Measurements from ENCODE around the gene CASP4. TPM values are rescaled to one million over a fixed set of nuclear protein-coding genes. Genes with fewer than 3 reads are reported as not detected.

The CASP4 gene
- total and polyA plus RNA-seq, 2 of the 4 experiments (the other 2 are of a cell fraction): 82.5 to 91.9 TPM

DNA sequence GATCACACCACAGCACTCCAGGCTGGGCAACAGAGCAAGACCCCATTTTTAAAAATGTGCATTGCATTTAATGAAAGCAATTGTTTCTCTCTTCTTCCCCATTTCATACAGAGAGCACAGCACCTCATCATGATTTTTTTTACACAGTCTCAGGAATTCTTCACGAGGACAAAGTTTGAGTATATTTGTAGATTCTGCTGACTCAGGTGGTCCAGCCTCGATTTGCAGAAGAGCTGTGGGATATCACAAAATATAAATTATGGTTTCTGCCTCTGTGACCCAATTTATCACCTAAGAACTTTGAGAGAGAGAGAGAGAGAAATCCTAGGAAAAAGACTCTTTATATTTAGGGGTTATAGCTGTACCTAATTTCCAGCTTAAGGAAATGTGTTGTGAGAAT, 34.8 kb upstream of the CASP4 start:
- Histone ChIP-seq H2BK20ac (ENCODE audit: low read depth, low read length) (no peak overlapping the region), H3K14ac (replicated peaks; ENCODE audit: low read depth, low read length) (no peak overlapping the region), H4K20me1 (ENCODE audit: insufficient read depth, low read length) (no peaks in the 10 kb centered on the region), H3K23ac (ENCODE audit: low read depth, low read length) (no peak overlapping the region), H3K56ac (ENCODE audit: extremely low read depth, insufficient read depth, low read length) (no peak overlapping the region), H3K9me1 (ENCODE audit: insufficient read depth, low read length) (no peaks in the 10 kb centered on the region; the same call in 1 of the 2 replicates), H3K36me3 (ENCODE audit: control insufficient read depth, insufficient read depth, low read length) (no peaks in the 10 kb centered on the region), H2AK5ac (ENCODE audit: low read depth, low read length) (no peak overlapping the region), H3K9me3 (ENCODE audit: control insufficient read depth, insufficient read depth, low read length) (no peaks in the 10 kb centered on the region), H3K4ac (ENCODE audit: low read depth, low read length) (no peak overlapping the region), H3K27ac (ENCODE audit: insufficient read depth, low read length) (no peak overlapping the region), H3K18ac (ENCODE audit: low read depth, low read length) (no peak overlapping the region), H3K4me2 (ENCODE audit: low read depth, low read length) (no peak overlapping the region), H3K4me1 (ENCODE audit: control insufficient read depth, insufficient read depth, low read length) (peaks cover 3% of the 10 kb centered on the region), H3K9ac (ENCODE audit: low read depth, low read length) (no peak overlapping the region), H4K5ac (ENCODE audit: low read depth, low read length) (no peak overlapping the region), H3K4me3 (ENCODE audit: insufficient read depth, low read depth, low read length) (no peak overlapping the region), H2BK5ac (ENCODE audit: low read depth, low read length, poor library complexity, severe bottlenecking) (no peak overlapping the region), H2AFZ (replicated peaks; ENCODE audit: low read length, poor library complexity) (no peak overlapping the region), H3K79me1 (ENCODE audit: low read depth in 1 of 2, low read length in 2 of 2) (no peaks in the 10 kb centered on the region), H2BK15ac (ENCODE audit: low read depth, low read length) (no peak overlapping the region), H2BK120ac (ENCODE audit: low read depth, low read length) (no peak overlapping the region), H3K27me3 (ENCODE audit: control insufficient read depth, insufficient read depth, low read length) (no peaks in the 10 kb centered on the region), H4K8ac (ENCODE audit: low read depth in 2 of 2, low read length in 2 of 2) (no peak overlapping the region), H4K91ac (ENCODE audit: insufficient read depth, low read depth, low read length) (no peak overlapping the region; the same call in 1 of the 2 replicates), H2AK9ac (replicated peaks; ENCODE audit: low read depth, low read length, poor library complexity) (no peak overlapping the region)
- no peak for ATAC-seq (ENCODE audit: low read depth)
- DNase-seq: no peak
- no TSS peak for BruUV-seq (replicated peaks)
- ChIA-PET POLR2A (ENCODE audit: unreplicated experiment) (no interaction called here), CTCF (interaction anchor here (0.8 kb wide), 1 partner anchor 389 kb away, joined by 3 read pairs; no protein-coding TSS in a partner anchor)
- no CpG with 5 or more reads among the region's 2 CpGs for WGBS, 2 experiments (ENCODE audit: extremely low coverage in 2 of 2, insufficient read length in 1 of 2)
- dilution Hi-C loops (cut with HindIII; ENCODE audit: low sequenced_read_pairs, unreplicated experiment) (no loop called here), intact Hi-C loops (cut with micrococcal nuclease) (no loop called here), in situ Hi-C loops (cut with MboI; ENCODE audit: low sequenced_read_pairs) (no loop called here)
- TF ChIP-seq, protein P1, sequence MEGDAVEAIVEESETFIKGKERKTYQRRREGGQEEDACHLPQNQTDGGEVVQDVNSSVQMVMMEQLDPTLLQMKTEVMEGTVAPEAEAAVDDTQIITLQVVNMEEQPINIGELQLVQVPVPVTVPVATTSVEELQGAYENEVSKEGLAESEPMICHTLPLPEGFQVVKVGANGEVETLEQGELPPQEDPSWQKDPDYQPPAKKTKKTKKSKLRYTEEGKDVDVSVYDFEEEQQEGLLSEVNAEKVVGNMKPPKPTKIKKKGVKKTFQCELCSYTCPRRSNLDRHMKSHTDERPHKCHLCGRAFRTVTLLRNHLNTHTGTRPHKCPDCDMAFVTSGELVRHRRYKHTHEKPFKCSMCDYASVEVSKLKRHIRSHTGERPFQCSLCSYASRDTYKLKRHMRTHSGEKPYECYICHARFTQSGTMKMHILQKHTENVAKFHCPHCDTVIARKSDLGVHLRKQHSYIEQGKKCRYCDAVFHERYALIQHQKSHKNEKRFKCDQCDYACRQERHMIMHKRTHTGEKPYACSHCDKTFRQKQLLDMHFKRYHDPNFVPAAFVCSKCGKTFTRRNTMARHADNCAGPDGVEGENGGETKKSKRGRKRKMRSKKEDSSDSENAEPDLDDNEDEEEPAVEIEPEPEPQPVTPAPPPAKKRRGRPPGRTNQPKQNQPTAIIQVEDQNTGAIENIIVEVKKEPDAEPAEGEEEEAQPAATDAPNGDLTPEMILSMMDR (conservative IDR thresholded peaks at IDR 0.05; ENCODE audit: low read depth, low read length): no peak
- TF ChIP-seq POLR2A (IDR thresholded peaks at IDR 0.05; ENCODE audit: low read depth, low read length) (no peak), FOS (IDR thresholded peaks at IDR 0.05; ENCODE audit: low read depth, low read length) (no peak), MAFK (IDR thresholded peaks at IDR 0.05; ENCODE audit: low read depth, low read length) (peak; percentile 86), BHLHE40 (IDR thresholded peaks at IDR 0.05; ENCODE audit: low read depth, low read length) (no peak)
- TF ChIP-seq, protein P2, sequence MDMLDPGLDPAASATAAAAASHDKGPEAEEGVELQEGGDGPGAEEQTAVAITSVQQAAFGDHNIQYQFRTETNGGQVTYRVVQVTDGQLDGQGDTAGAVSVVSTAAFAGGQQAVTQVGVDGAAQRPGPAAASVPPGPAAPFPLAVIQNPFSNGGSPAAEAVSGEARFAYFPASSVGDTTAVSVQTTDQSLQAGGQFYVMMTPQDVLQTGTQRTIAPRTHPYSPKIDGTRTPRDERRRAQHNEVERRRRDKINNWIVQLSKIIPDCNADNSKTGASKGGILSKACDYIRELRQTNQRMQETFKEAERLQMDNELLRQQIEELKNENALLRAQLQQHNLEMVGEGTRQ (IDR thresholded peaks at IDR 0.05; ENCODE audit: low read depth, low read length): no peak
